Activated naive CD4-positive, alpha-beta T cell treated with anti-CD3 and anti-CD28 coated beads, Interleukin-2, amount 10 ng/mL, durations not matched to agents 5 hours and 36 hours (primary cell): ENCODE results near the gene GAS1. TPM values are rescaled to one million over a fixed set of nuclear protein-coding genes. Genes with fewer than 3 reads are reported as not detected.

Experiments used
- total RNA-seq, 2 experiments: library from RNA; stranded (reverse); gene quantifications; one replicate each; pipeline ENCODE4 v1.2.3, GENCODE V29; 2021

GAS1 gene
- total RNA-seq = under 1 TPM; 0.58 to 0.67 TPM

GRCh38 chr9:86947146-86948073 lies at the start of gene GAS1:
Gene GAS1, minus strand, starts transcription at chr9:86947506. Its CDS starts 727 bp downstream, at chr9:86946779.

